NCI-H82 treated with DMSO at 0.1 percent for 48 hours (cell line): ENCODE measurements around the gene HTRA1.

Source experiments
- DNase-seq: peaks from one replicate; lab custom pipeline; 2025; ENCODE audit not compliant: unreplicated experiment; lab: John Stamatoyannopoulos, UW

HTRA1 gene

DNA sequence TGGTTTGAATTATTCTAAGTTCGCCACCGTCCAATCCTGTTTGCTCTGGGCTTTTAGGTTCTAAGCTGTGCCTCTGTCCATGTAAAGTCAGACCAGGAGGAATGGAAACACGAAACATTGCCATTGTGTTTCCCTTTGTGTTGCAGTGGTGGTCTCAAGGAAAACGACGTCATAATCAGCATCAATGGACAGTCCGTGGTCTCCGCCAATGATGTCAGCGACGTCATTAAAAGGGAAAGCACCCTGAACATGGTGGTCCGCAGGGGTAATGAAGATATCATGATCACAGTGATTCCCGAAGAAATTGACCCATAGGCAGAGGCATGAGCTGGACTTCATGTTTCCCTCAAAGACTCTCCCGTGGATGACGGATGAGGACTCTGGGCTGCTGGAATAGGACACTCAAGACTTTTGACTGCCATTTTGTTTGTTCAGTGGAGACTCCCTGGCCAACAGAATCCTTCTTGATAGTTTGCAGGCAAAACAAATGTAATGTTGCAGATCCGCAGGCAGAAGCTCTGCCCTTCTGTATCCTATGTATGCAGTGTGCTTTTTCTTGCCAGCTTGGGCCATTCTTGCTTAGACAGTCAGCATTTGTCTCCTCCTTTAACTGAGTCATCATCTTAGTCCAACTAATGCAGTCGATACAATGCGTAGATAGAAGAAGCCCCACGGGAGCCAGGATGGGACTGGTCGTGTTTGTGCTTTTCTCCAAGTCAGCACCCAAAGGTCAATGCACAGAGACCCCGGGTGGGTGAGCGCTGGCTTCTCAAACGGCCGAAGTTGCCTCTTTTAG is 52.9 kb downstream of the HTRA1 start:
- no peak for DNase-seq

DNA sequence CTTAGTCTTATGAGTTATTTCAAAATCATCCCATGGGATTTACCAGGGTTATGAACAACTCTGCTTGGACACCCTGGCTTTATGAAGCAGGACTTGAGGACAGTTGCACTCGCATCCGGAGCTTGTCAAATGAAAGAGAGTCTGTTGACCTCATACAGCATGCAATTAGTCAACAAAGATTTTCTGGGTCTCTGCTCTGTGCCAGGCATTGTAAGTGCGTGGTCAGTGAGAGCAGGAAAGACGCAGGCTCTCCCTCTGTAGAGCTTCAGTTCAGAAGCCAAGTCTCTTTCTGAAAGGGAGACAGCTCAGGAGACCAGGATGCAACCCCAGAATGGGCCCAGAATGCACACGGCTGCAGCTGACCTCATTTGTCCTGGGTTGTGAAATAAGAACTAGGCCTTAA is 53.7 kb downstream of the HTRA1 start:
- DNase-seq = no peak

DNA sequence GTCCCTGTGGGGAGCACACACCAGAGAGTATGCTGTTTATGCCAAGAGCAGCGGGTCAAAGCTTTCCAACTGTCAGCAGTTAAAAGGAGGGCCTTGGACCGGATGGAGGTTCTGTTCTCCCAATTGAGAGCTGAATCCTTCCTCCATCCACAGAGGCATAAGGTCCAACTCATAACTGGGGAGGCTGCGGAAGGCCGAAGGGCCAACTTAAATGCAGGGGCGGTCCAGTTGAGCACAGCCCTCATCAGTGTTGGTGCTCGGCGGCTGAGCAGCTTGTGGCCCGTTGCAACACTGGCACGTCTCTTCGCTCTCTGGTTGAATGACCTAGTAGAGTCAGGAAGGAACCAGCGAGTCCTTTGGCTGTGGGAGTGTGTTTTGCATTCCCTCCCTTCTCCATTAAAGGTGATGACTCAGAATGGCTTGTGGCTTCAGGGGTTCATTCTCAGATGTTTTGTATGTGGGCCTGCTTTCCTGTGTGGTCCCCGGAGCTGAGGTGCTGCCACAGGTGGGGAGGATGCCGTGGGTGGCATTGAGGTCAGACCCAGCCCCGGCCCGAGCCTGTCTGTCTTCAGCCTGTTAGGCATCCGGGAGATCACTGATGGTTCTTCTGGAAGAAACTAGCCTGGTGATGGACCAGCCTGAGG is 54.4 kb downstream of the HTRA1 start:
- no peak for DNase-seq

DNA sequence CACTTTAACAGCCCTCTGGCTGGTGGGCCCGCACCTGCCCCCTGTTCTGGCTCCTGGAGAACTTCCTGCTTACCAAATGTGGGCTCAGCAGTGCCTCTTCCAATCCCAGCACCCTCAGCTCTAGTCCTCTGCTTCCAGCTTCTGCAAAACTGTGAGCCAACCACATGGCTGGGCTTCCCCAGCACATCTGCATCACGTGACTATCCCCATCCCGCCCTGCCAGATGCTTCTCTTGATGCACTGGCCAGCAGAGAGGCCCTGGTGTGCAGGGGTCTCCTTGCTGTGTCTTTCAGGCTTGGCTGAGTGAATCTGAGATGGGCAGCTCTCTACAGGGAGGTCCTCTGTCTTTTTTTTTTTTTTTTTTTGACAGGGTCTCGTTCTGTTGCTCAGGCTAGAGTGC is 55.4 kb downstream of the HTRA1 start:
- DNase-seq = no peak

DNA sequence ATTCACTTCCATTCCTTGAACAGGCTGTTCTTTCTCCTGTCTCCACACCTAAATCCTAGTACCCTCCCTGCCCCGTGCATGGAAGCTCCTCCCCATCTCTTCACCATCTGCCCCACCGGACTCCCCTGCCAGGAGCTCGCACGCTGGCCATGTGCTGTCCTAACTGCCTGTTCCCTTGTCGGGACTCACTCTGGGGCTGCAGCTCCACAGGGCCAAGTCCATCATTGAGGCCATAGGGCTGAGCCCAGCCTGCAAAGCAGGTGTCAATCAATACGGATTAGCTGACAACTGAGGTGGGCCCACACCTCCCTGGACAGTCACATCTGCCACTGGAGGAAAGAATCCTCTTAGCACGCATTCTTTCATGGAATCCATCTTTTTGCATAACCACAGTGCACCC is 57.8 kb downstream of the HTRA1 start:
- DNase-seq = peak; percentile 17

DNA sequence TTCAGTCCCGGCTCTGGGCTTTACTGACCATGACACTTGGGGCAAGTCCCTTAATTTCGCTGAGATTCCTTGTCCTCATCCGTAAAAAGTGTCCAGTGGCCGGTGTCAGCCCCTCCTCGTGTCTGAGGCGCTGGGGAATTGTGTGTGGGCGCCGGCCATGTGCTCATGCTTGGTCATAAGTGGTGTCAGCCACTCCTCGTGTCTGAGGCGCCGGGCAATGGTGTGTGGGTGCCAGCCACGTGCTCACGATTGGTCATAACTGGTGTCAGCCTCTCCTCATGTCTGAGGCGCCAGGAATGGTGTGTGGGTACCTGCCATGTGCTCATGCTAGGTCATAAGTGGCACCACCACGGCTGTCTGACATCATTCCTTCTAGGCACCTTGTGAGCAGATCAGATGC is 58.5 kb downstream of the HTRA1 start:
- no peak for DNase-seq

DNA sequence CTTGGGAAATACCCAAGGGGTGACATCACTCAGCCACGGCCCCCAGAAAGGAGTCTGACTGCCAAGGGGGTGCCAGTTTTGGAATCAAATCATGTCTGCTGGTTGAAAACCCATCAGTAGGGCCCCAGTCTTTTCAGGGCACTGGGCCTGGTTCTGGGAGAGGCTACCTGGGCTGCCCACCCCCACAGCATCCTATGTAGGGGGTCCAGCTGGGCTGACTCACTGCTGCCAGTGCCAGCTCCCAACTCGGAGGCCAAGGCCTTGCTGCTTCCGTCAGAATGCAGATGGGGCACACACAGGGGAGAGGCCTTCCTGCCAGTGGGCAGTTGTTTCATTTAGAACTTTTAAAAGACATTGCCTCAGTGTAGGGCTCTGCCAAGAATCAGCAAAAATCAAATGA is 59.7 kb downstream of the HTRA1 start:
- DNase-seq = no peak

DNA sequence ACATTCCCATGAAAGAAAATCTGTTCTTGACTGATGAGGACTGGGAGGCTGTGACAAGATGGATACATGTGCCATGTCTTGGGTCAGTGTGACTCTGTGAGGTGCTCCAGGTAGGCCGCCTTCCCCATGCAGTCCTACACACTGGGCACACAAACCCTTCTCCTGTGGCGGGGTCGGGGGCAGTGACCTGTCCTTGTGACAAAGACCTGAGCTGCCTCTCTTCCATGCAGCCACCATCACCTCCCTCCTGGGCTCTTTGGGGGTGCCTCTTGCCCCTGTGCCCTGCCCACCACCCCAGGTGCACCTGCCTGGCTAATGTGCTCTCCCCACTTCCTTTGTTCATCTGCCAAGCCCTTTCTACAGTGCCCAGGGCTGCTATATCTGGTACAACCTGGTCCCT is 63.5 kb downstream of the HTRA1 start:
- DNase-seq = no peak

DNA sequence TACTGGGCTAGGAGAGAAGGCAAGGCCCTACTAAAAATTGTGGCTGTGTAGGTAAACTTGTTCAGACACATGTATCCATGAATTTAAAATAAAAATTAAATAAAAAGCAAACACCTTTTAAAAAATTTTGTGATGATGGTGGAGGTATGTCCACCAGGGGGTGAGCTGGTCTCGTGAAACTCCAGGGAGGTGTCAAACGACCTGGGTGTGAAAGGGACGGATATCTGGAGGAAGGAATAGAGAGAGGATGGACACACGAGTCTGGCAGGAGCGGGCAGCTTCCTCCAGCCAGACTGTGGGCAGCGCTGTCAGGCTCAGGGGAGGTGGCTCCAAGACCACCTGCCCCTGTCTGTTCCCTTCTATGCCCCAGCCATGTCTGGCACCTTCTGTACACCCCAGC is 64.4 kb downstream of the HTRA1 start:
- DNase-seq = no peak

DNA sequence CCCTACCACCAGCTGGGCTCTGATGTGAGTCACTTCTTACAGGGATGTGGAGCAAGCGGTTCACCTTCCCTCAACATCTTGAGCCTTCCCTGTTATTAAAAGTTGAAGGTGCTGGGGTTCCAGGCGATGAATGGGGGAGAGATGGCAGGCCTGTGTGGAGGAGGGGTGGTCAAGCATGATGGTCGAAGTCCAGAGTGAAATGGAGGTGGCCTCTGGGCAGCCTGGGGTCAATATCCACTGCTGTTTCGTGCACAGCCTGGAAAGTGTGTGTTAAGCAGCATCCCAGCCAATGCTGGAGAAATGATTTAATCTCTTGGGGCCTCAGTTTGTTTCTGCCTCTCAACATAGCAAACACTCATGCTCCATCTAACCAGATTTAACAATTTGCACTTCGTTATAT is 65.5 kb downstream of the HTRA1 start:
- no peak for DNase-seq

DNA sequence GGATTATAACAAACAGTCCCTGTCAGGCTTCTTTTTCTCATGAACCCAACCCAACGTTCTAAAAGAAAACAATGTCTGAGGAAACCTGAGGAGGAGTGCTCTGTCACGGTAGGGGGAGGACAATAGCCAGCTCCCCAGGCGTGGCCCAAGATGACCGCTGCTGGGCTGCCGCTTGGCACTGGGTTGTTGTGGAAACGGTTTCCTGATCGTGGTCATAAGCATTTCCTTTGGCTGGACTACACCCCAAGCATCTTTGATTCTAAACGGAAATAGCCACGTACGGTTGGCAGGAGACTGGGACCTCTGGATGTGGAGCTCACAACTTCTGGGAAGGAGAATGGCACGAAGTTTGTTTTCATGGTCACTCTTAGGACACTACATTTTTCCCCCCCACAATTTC is 68.8 kb downstream of the HTRA1 start:
- DNase-seq = no peak

DNA sequence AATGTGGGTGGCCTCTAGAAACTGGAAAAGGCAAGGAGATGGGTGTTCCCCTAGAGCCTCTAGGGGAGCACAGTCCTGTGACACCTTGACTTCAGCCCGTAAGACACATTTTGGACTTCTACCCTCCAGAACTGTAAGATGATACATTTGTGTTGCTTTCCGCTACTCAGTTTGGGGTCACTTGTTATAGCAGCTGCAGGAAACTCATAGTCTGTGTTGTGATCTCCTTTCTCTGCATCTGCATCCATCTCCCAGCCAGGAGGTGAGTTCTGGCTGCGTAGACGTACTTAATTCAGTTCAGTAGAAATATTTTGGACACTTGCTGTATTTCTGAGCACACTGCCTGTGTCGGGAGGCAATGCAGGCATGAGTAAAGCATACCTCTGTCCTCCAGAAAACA is 69.9 kb downstream of the HTRA1 start:
- no peak for DNase-seq

DNA sequence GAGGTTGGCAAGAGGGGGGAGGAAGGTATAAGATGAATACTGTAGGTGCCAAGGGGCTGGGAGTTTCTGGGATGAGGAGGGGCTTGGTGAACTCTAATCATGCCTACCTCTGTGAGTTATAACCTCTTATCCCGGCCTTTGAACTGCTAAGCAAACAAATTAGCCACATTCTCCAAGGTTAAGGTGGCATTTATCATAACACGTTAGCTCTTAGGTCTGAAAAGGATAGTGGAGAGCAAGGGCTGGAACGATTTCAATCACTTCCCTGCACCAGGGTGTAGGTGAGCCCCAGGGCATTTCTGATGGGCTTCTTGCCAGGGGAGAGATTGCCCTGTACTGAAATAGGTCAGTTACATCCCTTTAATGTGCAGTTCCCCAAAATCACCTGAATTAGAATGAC is 70.6 kb downstream of the HTRA1 start:
- DNase-seq = no peak

DNA sequence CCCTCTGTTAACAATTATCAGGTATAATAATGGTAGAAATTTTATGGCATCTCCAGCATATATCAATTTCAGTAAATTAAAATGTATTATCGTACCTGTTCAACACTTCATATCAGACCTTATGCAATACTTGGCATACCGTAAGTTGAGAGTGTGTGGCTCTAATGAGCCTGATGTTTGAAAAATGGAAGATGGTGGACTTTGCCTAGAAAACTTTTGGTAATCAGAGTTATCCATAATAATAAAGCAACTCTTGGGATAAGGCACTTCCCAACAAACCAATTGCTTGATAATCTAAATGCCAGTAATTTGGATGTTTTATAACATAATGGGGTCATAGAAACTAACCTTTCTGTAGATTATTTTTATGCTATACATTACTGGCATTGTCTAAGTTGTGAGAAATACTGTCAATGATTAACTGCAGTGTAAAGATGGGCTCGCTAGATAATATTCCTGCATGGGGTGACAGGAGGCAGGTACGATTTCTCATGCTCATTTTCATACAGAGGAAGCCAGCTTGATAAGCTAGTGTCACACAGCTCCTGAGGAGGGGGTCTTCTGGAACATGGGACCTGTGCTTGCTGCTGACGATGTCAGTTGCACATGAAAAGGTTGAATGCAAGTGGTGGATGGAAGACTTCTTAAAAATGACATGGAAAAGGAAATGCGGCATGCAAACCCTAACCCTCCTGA is 71.4 kb downstream of the HTRA1 start:
- DNase-seq = no peak

DNA sequence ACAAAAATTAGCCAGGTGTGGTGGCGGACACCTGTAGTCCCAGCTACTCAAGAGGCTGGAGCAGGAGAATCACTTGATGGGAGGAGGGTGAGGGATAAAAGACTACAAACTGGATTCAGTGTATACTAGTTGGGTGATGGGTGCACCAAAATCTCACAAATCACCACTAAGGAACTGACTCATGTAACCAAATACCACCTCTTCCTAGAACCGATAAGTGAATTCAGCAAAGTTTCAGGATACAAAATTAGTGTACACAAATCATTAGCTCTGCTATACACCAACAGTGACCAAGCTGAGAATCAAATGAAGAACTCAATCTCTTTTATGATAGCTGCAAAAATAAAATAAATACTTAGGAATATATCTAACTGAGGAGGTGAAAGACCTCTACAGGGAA is 76.2 kb downstream of the HTRA1 start:
- no peak for DNase-seq

DNA sequence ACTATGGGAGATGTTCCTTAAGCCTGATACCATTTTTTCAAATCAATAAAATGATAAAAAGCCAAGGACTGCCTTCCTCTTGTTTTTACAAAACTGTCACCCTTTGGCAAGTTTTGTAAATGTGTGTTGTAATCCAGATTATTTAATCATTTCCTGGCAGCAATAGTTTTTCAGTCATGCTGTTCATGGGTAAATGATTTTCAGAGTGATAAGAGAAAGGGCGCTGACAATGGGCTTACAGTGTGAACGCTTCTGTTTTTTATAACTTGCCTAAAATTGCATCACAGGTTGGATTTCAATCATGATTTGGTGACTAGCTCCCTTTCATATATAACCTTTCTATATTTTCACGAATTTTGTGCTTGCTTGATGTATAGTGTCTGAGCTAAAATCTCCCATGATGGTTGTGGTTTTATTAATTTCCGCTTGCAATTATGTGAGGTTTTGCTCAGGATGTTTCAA is 80.2 kb downstream of the HTRA1 start:
- DNase-seq = no peak

DNA sequence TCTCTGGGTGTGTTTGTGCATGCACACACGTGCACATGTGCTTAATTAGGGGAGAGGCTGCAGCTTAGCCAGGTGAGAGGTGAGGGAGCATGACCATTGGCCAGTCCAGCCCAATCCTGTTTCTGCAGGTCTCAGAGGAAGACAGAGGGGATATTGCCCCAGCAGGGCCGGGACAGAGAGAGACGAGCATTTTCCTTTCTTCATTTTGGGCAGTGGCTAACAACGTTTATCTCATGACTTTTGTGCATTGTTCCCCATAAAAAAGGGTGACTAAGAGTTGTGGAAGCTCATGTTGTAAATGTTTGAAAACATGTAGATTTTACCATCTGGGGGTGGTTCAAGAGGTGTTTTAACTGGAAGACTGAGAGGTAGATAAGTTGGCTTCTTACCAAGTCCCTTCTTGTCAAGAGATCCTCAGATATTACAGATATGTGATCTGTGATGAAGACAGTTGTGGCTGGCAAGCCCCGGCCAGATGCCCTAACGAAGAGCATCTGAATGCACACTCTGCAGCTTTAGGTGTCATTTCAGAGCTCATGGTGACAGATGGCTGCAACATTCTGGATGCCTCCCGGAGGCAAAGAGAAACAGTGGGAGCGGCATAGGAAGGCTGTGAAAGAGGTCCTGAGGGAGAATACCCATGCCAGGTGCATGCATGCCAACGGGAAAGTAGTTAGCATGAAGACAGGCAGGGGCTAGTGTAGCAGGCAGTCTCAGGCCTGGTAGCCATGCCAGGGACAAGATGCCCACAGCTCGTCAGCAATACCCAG is 82.5 kb downstream of the HTRA1 start:
- no peak for DNase-seq

DNA sequence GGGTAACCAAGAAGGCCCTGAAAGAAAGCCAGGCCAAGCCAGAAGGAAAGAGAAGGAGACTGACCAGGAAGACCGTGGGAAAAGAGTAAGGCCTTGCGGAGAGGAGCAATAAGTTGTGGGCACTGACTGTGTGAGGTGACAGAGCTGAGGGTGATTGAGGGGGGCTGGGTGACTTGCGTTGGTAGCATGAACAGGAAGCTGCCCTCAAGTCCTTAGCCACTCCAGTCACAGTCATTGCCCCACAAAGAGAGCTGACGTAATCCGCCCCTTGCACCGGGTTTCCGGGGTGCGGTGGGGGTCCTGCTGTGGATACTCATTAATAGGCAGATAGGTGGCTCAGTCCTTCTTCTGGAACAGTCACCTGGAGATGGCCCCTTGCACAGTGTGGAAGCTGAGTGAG is 83.1 kb downstream of the HTRA1 start:
- DNase-seq = no peak

DNA sequence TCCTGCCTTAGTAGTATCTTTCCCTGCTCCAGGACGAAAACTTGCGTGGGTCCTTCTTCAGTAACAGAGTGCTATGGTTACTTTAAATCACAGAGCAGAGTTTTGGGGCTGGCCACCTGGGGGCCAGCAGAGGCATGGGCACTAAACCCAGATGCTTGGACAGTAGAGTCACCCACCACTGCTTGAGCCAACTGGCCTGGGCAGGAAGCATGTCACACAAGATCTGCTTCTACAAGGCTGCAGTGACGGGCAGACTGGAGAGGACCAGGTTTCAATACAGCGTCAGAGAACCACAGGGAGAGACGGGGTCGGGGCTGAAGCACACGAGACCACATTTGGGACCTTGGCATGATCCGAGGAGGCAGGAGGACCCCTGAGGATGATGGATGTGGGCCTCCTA is 84.9 kb downstream of the HTRA1 start:
- no peak for DNase-seq

DNA sequence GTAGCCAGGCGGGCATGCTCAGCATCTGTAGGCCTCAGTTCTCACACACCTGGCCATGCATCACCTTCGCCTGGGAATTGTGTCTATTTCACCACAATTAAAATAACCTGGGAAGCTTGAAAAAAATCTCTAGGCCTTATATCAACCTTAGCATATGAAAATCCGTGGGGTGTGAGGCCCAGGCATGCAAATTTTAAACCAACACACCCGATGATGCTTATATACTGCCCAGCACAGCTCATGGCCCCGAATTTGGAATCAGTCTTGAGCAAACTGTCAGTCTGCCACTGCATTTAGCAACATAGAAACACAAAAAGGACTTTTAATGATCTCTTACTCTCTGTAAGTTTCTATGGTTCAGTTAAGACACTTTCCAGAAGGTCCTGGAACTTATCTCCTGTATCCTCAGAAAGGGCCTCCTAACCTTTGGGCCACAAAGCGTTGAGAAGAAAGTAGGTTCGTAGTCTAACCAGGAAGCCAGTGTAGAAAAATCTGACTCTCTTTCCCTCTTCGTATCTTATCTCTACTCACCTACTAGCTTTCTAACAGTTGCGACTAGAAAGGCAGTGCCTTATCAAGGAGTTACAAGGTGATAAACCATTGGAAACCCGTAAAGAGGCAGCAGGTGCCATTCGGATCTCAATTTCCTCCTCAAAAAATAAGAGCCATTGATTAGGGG is 87.2 kb downstream of the HTRA1 start:
- DNase-seq = no peak

DNA sequence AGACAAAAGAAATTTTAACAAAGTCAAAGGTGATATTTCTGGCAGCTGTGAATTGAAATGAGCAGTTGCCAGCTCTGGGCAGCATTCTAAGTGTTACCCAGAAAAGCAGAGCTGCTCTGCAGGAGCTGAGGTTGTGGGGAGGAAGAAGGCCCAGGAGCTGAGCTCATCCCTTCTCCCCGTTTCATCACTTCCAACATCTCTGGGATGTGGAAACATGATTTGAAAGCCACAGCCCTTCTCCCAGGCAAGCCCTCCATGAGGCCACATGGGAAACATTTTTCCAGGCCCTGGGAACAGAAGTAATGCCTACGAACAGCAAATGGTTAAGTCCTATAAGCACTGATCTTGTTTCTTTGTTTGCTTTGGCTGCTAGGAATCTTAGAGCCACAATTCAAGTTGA is 88.3 kb downstream of the HTRA1 start:
- DNase-seq = no peak
